Middle frontal gyrus (tissue), 1 donor: ENCODE measurements around the gene NOS3.

Experiments
- DNase-seq: peaks from one replicate; pipeline ENCODE4 v3.0.0-alpha.2; 2015; ENCODE audit warnings: low spot score; ENCODE audit errors: extremely low spot score

The NOS3 gene

GRCh38 chr7:151057989-151058780, 67.4 kb downstream of the NOS3 start:
- DNase-seq: peak; percentile 99

- DNase-seq: no peak
These were observed 68.1 kb downstream of the NOS3 start for GRCh38 chr7:151058781-151059366.

GRCh38 chr7:151059367-151060112, 68.7 kb downstream of the NOS3 start, which contains the start of gene SLC4A2:
TSS of gene SLC4A2 (plus strand) at chr7:151059589. CDS start at chr7:151061988, 2,399 bp downstream.
- peak; percentile 66 for DNase-seq

- DNase-seq: no peak
These were observed 69.2 kb downstream of the NOS3 start for GRCh38 chr7:151060113-151060415.

GRCh38 chr7:151060416-151061212, 69.8 kb downstream of the NOS3 start:
- no peak for DNase-seq

- no peak for DNase-seq
These were observed 70.6 kb downstream of the NOS3 start for GRCh38 chr7:151061213-151062110.

- DNase-seq: no peak
These were observed 71.2 kb downstream of the NOS3 start for GRCh38 chr7:151062111-151062398.

GRCh38 chr7:151062399-151063211, 71.8 kb downstream of the NOS3 start:
- no peak for DNase-seq

- DNase-seq: no peak
These were observed 72.4 kb downstream of the NOS3 start for GRCh38 chr7:151063212-151063561.
